ENCODE results near the gene PFKFB2.

GRCh38 chr1:207047505-207047904 lies 5.6 kb upstream of the PFKFB2 start:
- TF ChIP-seq POLR2A (IDR thresholded peaks at IDR 0.05) (no peak), CTCF (IDR thresholded peaks at IDR 0.05) (no peak)
